BE2C (cell line): Measurements from ENCODE around the gene SGMS1.

Source experiments
- DNase-seq: peaks from one replicate; pipeline ENCODE4 v3.0.0-alpha.2; 2020
- H3K27me3 ChIP-seq: fragments of 250-450 bp; sonication (Bioruptor Pico); 2 replicates; pipeline ENCODE4 v1.5.1; 2020; ENCODE audit warnings: mild to moderate bottlenecking
- H3K36me3 ChIP-seq: fragments of 250-450 bp; sonication (Bioruptor Pico); 2 replicates; pipeline ENCODE4 v1.5.1; 2020; ENCODE audit warnings: mild to moderate bottlenecking
- H3K4me1 ChIP-seq: fragments of 250-450 bp; sonication (Bioruptor Pico); 2 replicates; pipeline ENCODE4 v1.5.1; 2020
- H3K4me3 ChIP-seq: 2 replicates; pipeline ENCODE4 v1.5.1; 2011; ENCODE audit warnings: low read depth, low read length
- H3K9me3 ChIP-seq: fragments of 250-450 bp; sonication (Bioruptor Pico); 2 replicates; pipeline ENCODE4 v1.5.1; 2020
- TF ChIP-seq, protein P1 (sequence below): IDR thresholded peaks from 2 replicates; pipeline ENCODE4 v1.5.1; 2012; ENCODE audit warnings: mild to moderate bottlenecking, low read depth, low read length

SGMS1 gene

DNA sequence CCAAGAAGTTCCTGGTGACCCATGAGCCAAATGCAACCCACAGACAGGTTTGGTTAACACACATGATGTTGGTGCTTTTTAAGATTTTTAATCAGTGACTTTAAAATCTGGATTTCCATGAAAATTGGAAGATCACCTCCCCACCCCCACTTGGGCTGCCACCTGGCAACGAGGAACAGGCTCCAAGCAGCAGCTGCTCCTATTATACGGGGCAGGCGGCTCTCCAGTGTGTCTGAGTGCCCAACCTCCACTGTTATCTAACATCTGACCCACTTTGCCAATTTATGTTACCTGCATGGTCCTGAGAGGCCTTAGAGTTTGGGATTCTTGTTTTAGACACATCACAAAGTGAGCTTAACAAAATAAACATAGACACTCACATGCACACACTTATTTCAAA, 56.4 kb downstream of the SGMS1 start:
- Histone ChIP-seq H3K4me1 (peaks cover 3% of the 10 kb centered on the region), H3K27me3 (no peaks in the 10 kb centered on the region), H3K36me3 (no peaks in the 10 kb centered on the region), H3K9me3 (no peaks in the 10 kb centered on the region), H3K4me3 (no peak overlapping the region)
- peak; percentile 29 for DNase-seq
- TF ChIP-seq, protein P1, sequence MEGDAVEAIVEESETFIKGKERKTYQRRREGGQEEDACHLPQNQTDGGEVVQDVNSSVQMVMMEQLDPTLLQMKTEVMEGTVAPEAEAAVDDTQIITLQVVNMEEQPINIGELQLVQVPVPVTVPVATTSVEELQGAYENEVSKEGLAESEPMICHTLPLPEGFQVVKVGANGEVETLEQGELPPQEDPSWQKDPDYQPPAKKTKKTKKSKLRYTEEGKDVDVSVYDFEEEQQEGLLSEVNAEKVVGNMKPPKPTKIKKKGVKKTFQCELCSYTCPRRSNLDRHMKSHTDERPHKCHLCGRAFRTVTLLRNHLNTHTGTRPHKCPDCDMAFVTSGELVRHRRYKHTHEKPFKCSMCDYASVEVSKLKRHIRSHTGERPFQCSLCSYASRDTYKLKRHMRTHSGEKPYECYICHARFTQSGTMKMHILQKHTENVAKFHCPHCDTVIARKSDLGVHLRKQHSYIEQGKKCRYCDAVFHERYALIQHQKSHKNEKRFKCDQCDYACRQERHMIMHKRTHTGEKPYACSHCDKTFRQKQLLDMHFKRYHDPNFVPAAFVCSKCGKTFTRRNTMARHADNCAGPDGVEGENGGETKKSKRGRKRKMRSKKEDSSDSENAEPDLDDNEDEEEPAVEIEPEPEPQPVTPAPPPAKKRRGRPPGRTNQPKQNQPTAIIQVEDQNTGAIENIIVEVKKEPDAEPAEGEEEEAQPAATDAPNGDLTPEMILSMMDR: no peak

DNA sequence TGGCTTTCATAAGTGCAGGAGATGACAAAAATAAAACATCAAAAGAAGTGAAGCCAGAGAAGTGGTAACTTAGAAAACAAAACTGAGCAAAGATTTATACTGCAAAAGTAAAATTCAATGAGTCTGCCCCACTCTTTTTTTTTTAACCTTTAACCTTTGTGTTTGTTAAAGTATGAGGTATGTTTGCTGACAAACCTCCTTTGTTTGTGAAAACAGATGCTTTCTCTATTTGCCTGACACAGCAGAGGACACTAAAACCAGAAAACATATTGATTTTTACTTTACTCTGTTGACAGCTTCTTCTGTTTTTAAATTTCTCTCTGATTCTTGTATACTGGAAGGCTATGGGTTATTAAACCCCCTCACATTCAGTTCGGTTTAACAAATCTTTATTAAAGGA, 57.6 kb downstream of the SGMS1 start:
- no peak for DNase-seq

DNA sequence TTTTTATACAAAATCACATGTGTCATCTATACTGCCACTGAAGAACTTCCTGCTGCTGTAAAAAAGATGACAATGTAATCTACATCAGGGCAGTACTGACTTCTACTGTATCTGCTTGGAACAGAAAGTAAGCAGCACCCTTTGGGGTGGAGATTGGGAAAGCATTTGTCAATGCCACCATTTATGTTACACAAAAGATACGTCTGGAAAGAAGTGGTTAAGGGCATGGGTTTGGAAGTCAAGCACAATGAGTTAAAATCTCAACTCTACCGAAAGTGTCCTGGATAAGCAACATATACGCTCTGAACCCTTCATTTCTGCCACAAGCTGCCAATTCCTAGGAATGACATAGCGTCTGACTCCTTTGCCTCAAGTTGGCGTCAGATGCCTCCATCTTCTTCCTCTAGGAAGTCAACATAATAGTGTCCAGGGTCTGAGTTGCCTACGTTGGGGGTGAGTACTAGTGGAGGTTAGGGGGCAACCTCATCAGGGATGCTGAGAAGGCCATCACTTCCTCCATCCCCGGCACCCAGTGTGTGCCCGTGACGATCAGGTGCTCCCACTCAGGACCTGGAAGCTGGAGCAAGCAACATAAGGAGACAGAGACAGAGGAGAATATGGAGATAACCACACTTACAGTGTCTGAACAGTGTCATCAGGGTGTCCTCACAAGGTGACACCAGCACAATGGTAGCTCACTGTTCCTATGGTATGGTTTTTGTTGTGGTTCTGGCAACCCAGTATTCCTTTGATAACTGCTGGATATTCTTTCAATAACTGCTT, 58.3 kb downstream of the SGMS1 start:
- peaks cover 3% of the 10 kb centered on the region for H3K4me1 ChIP-seq
- no peaks in the 10 kb centered on the region for H3K36me3 ChIP-seq
- no peak for DNase-seq
- H3K4me3 ChIP-seq: no peak overlapping the region
- H3K27me3 ChIP-seq: no peaks in the 10 kb centered on the region
- TF ChIP-seq, protein P1: no peak
- H3K9me3 ChIP-seq: no peaks in the 10 kb centered on the region

More for the DNA sequence above, 57.6 kb downstream of the SGMS1 start:
- peaks cover 3% of the 10 kb centered on the region for H3K4me1 ChIP-seq
- H3K36me3 ChIP-seq: no peaks in the 10 kb centered on the region
- TF ChIP-seq, protein P1: no peak
- H3K9me3 ChIP-seq: no peaks in the 10 kb centered on the region
- H3K4me3 ChIP-seq: no peak overlapping the region
- no peaks in the 10 kb centered on the region for H3K27me3 ChIP-seq

DNA sequence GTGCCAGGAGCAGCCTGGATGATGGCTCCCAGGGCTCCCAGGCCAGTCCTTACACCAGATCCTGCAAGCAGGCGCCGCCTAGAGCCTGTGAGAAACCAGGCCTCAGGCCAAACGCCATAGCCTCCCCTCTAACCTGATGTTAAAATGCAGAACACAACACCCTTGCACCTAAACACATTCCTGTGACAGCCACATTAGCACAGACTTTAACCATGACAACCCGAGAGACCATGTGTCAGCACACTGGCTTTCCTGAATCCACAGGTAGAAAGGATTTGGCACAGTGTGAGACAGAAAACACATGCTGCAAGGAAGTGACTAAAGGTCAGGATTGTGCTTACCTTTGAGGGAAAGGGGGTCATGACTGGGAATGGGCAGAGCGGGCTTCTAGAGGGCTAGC, 59.9 kb downstream of the SGMS1 start:
- peaks cover 11% of the 10 kb centered on the region for H3K4me1 ChIP-seq
- H3K27me3 ChIP-seq: no peaks in the 10 kb centered on the region
- H3K9me3 ChIP-seq: no peaks in the 10 kb centered on the region
- DNase-seq: no peak
- H3K4me3 ChIP-seq: no peak overlapping the region
- H3K36me3 ChIP-seq: no peaks in the 10 kb centered on the region
- TF ChIP-seq, protein P1: no peak

DNA sequence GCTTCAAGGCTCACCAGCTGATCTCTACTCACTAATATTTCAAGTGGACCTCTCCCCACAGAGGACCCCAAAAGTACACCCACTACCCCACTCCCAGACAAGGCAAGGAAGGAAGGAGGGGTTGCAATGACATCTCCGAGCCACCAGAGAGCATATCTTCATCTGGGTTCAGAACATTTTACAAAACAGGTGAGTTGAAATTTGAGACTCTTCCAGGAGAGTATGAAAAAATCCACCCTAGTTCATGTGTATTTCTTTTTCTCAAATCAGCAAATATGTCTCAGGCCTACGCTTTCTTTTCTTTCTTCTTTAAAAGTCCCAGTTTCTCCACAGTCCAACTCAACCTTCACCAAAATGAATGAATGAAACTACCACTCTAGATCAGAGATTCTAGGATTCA, 61.9 kb downstream of the SGMS1 start:
- Histone ChIP-seq H3K27me3 (no peaks in the 10 kb centered on the region), H3K4me1 (peaks cover 20% of the 10 kb centered on the region), H3K36me3 (no peaks in the 10 kb centered on the region), H3K4me3 (no peak overlapping the region), H3K9me3 (no peaks in the 10 kb centered on the region)
- TF ChIP-seq, protein P1: peak; percentile 53
- no peak for DNase-seq

DNA sequence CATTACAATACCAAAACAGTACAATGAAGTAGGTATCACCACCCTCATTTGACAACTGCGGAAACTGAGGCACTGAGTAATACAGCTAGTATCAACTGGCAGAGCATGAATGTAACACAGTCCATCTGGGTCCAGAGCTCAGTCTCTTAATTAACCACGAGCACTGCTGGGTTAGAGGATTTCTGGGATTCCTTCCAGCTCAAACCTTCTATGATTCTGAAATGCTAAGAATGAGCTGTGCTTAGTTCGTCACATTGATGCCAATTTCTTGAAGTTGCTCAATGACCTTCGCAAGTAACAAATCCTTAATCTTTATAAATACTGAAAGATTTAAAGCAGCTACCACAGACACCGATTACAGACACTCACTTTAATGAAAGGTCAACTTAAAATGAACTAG, 62.5 kb downstream of the SGMS1 start:
- Histone ChIP-seq H3K9me3 (no peaks in the 10 kb centered on the region), H3K27me3 (no peaks in the 10 kb centered on the region), H3K4me1 (peaks cover 20% of the 10 kb centered on the region), H3K4me3 (no peak overlapping the region), H3K36me3 (no peaks in the 10 kb centered on the region)
- TF ChIP-seq, protein P1: no peak
- DNase-seq: no peak
